ENCODE results near the gene OR2T8. TPM values are rescaled to one million over a fixed set of nuclear protein-coding genes. Genes with fewer than 3 reads are reported as not detected.
A peak's percentile ranks its signal among the peaks of the same experiment; 100 is the strongest.
"Not testable (repeated sequence)": the region's sequence is repeated elsewhere in the genome, so short reads cannot be mapped to it uniquely, and the experiment has no call there.

The OR2T8 gene
- total and polyA plus RNA-seq, 4 donors, result 0.16 to 0.21 TPM; not detected in 2

- 7 to 26% methylated on average over 41 to 44 of the region's 44 CpGs for WGBS, 2 donors
- not testable (repeated sequence) for H3K27ac ChIP-seq (ENCODE audit: low read depth in 1 of 2, low read length in 1 of 2); H3K36me3 ChIP-seq (ENCODE audit: control insufficient read depth in 4 of 4, insufficient read depth in 4 of 4, low read length in 4 of 4); H3K4me1 ChIP-seq (ENCODE audit: control insufficient read depth in 5 of 5, insufficient read depth in 5 of 5, low read length in 5 of 5); H3K27me3 ChIP-seq (ENCODE audit: control insufficient read depth in 3 of 3, insufficient read depth in 3 of 3, low read length in 2 of 3); H3K4me3 ChIP-seq; H3K9ac ChIP-seq (ENCODE audit: insufficient read depth in 1 of 2, low read length in 2 of 2)
- ATAC-seq (ENCODE audit: insufficient read depth, low FRiP score) (peak; percentile 64), DNase-seq (peak; percentile 2 to 65 (median 6))
- H3K9me3 ChIP-seq (ENCODE audit: control insufficient read depth in 4 of 4, insufficient read depth in 3 of 4, low read length in 3 of 4), result peaks cover 0 to 16% (median 1%) of the 10 kb centered on the region in 4 donors
- peak; percentile 35 for TF ChIP-seq CTCF (IDR thresholded peaks at IDR 0.05; ENCODE audit: control extremely low read depth, extremely low read depth)
These were observed 17.1 kb downstream of the OR2T8 start for GRCh38 chr1:247936965-247937734.

GRCh38 chr1:247942624-247943023 lies 22.6 kb downstream of the OR2T8 start:
- DNase-seq (no peak), ATAC-seq (ENCODE audit: insufficient read depth, low FRiP score) (no peak)
- H3K27ac ChIP-seq (ENCODE audit: low read depth in 1 of 2, low read length in 1 of 2), result no peak overlapping the region
- no peaks in the 10 kb centered on the region for H3K27me3 ChIP-seq (ENCODE audit: control insufficient read depth in 3 of 3, insufficient read depth in 3 of 3, low read length in 2 of 3)
- no peak for TF ChIP-seq CTCF (IDR thresholded peaks at IDR 0.05; ENCODE audit: control extremely low read depth, extremely low read depth)
- H3K36me3 ChIP-seq (ENCODE audit: control insufficient read depth in 4 of 4, insufficient read depth in 4 of 4, low read length in 4 of 4), result no peaks in the 10 kb centered on the region
- H3K9ac ChIP-seq (ENCODE audit: insufficient read depth in 1 of 2, low read length in 2 of 2), result no peak overlapping the region
- 87% methylated on average over 6 of the region's 6 CpGs for WGBS, 2 donors
- H3K9me3 ChIP-seq (ENCODE audit: control insufficient read depth in 4 of 4, insufficient read depth in 3 of 4, low read length in 3 of 4), result peaks cover 0 to 6% (median 3%) of the 10 kb centered on the region in 4 donors
- H3K4me3 ChIP-seq, result no peak overlapping the region
- no peaks in the 10 kb centered on the region for H3K4me1 ChIP-seq (ENCODE audit: control insufficient read depth in 5 of 5, insufficient read depth in 5 of 5, low read length in 5 of 5)

GRCh38 chr1:247948558-247948957 lies 28.5 kb downstream of the OR2T8 start, which contains the start of gene OR2L8:
Gene OR2L8, plus strand, starts transcription at chr1:247948858. Its CDS starts 0 bp downstream, at chr1:247948858.
- Histone ChIP-seq H3K9me3 (ENCODE audit: control insufficient read depth in 4 of 4, insufficient read depth in 3 of 4, low read length in 3 of 4) (peaks cover 0 to 6% (median 1%) of the 10 kb centered on the region in 4 donors), H3K4me3 (no peak within 1 kb of the TSS), H3K9ac (ENCODE audit: insufficient read depth in 1 of 2, low read length in 2 of 2) (no peak within 1 kb of the TSS), H3K27me3 (ENCODE audit: control insufficient read depth in 3 of 3, insufficient read depth in 3 of 3, low read length in 2 of 3) (no peaks in the 10 kb centered on the region), H3K4me1 (ENCODE audit: control insufficient read depth in 5 of 5, insufficient read depth in 5 of 5, low read length in 5 of 5) (no peaks in the 10 kb centered on the region), H3K27ac (ENCODE audit: low read depth in 1 of 2, low read length in 1 of 2) (no peak within 1 kb of the TSS), H3K36me3 (ENCODE audit: control insufficient read depth in 4 of 4, insufficient read depth in 4 of 4, low read length in 4 of 4) (no peaks in the 10 kb centered on the region)
- TF ChIP-seq CTCF (IDR thresholded peaks at IDR 0.05; ENCODE audit: control extremely low read depth, extremely low read depth), result no peak
- 84 to 92% methylated on average over 3 of the region's 3 CpGs for WGBS, 2 donors
- no peak for DNase-seq
- no peak for ATAC-seq (ENCODE audit: insufficient read depth, low FRiP score)

Measured in lung (tissue), 12 donors.